ENCODE results near the gene TRAPPC12. TPM values are rescaled to one million over a fixed set of nuclear protein-coding genes. Genes with fewer than 3 reads are reported as not detected.
A peak's percentile ranks its signal among the peaks of the same experiment; 100 is the strongest.

TRAPPC12 gene
- total RNA-seq, 2 donors from 2014 or later, result 69.5 to 73.2 TPM

- H3K27me3 ChIP-seq, result no peaks in the 10 kb centered on the region
- H3K9me3 ChIP-seq, result no peaks in the 10 kb centered on the region
- no peak overlapping the region for H3K27ac ChIP-seq
- no peak for DNase-seq (ENCODE audit: low spot score)
- H3K4me1 ChIP-seq, result no peaks in the 10 kb centered on the region
- peaks cover 41% of the 10 kb centered on the region for H3K36me3 ChIP-seq
- no peak overlapping the region for H3K4me3 ChIP-seq
- no peak for TF ChIP-seq CTCF (IDR thresholded peaks at IDR 0.05)
Observed at GRCh38 chr2:3420769-3421397, 41.4 kb downstream of the TRAPPC12 start.

DNA sequence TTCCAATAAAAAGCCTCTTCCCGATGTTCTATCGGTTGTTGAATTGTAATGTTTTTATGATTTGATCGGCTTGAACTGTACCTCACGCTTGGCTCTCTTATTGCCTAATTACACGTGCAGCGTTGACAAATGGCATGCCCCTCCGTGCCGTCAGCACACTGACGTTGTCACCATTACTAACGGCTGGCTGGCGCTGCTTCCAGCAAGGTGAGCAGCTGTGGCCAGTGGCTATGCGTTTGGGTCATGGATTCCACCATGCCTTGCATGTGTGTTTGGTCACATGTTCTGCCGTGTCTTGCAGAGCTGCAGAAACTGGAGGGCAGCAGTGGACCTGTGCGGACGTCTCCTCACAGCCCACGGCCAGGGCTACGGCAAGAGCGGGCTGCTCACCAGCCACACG is 42.1 kb downstream of the TRAPPC12 start:
- no peaks in the 10 kb centered on the region for H3K4me1 ChIP-seq
- no peaks in the 10 kb centered on the region for H3K27me3 ChIP-seq
- no peak overlapping the region for H3K27ac ChIP-seq
- no peak overlapping the region for H3K4me3 ChIP-seq
- no peak for TF ChIP-seq CTCF (IDR thresholded peaks at IDR 0.05)
- no peaks in the 10 kb centered on the region for H3K9me3 ChIP-seq
- H3K36me3 ChIP-seq, result peaks cover 48% of the 10 kb centered on the region
- DNase-seq (ENCODE audit: low spot score), result no peak

GRCh38 chr2:3422161-3422779 is 42.8 kb downstream of the TRAPPC12 start:
- no peak for DNase-seq (ENCODE audit: low spot score)
- no peak for TF ChIP-seq CTCF (IDR thresholded peaks at IDR 0.05)
- H3K4me3 ChIP-seq, result no peak overlapping the region
- no peaks in the 10 kb centered on the region for H3K9me3 ChIP-seq
- no peak overlapping the region for H3K27ac ChIP-seq
- H3K36me3 ChIP-seq, result peaks cover 51% of the 10 kb centered on the region
- H3K4me1 ChIP-seq, result no peaks in the 10 kb centered on the region
- H3K27me3 ChIP-seq, result no peaks in the 10 kb centered on the region

GRCh38 chr2:3423492-3424170 is 44.1 kb downstream of the TRAPPC12 start:
- peak; percentile 97 to 99 for TF ChIP-seq CTCF (IDR thresholded peaks at IDR 0.05)
- peaks cover 51% of the 10 kb centered on the region for H3K36me3 ChIP-seq
- no peaks in the 10 kb centered on the region for H3K27me3 ChIP-seq
- peak; percentile 76 for DNase-seq (ENCODE audit: low spot score)
- peaks cover 0 to 2% of the 10 kb centered on the region in 2 donors for H3K4me1 ChIP-seq
- no peak overlapping the region for H3K4me3 ChIP-seq
- no peak overlapping the region for H3K27ac ChIP-seq
- no peaks in the 10 kb centered on the region for H3K9me3 ChIP-seq

GRCh38 chr2:3424171-3424795 is 44.8 kb downstream of the TRAPPC12 start:
- no peak overlapping the region for H3K27ac ChIP-seq
- TF ChIP-seq CTCF (IDR thresholded peaks at IDR 0.05), result peak in 1 of 2 donors; percentile 33
- no peak overlapping the region for H3K4me3 ChIP-seq
- DNase-seq (ENCODE audit: low spot score), result no peak
- H3K36me3 ChIP-seq, result peaks cover 51% of the 10 kb centered on the region
- H3K9me3 ChIP-seq, result no peaks in the 10 kb centered on the region
- peaks cover 0 to 9% of the 10 kb centered on the region in 2 donors for H3K4me1 ChIP-seq
- no peaks in the 10 kb centered on the region for H3K27me3 ChIP-seq
